ENCODE data around the gene SEMA3F. TPM values are rescaled to one million over a fixed set of nuclear protein-coding genes. Genes with fewer than 3 reads are reported as not detected.

SEMA3F gene
- total RNA-seq, 6 experiments from 2014 or later: 20.5 to 35.6 (median 22.8) TPM

DNA sequence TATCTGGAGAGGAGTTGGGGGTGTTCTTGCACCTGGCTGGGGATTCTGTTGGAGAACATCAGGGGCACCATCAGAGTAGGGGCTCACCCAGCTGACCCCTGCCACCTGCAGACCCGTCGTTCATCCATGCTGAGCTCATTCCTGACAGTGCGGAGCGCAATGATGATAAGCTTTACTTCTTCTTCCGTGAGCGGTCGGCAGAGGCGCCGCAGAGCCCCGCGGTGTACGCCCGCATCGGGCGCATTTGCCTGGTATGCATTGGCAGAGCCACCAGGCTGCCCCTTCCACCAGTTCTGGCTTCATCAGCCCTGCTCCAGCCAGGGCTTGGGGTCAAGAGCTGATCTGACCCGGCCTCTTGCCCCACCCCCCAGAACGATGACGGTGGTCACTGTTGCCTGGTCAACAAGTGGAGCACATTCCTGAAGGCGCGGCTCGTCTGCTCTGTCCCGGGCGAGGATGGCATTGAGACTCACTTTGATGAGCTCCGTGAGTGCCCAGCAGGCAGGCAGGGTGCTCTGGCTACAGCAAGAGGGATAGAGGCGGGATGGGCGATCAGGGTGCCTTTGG lies 27.5 kb downstream of the SEMA3F start:
- DNase-seq: no peak
- Mint-ChIP-seq H3K9me3 (no peaks in the 10 kb centered on the region), H3K27me3 (ENCODE audit: insufficient read depth) (no peaks in the 10 kb centered on the region; the same call in 1 of the 2 replicates), H3K27ac (no peak overlapping the region), H3K4me3 (no peak overlapping the region), H3K36me3 (ENCODE audit: low read depth) (no peaks in the 10 kb centered on the region), H3K4me1 (ENCODE audit: low read depth) (peaks cover 6% of the 10 kb centered on the region)
- TF ChIP-seq, protein P1, sequence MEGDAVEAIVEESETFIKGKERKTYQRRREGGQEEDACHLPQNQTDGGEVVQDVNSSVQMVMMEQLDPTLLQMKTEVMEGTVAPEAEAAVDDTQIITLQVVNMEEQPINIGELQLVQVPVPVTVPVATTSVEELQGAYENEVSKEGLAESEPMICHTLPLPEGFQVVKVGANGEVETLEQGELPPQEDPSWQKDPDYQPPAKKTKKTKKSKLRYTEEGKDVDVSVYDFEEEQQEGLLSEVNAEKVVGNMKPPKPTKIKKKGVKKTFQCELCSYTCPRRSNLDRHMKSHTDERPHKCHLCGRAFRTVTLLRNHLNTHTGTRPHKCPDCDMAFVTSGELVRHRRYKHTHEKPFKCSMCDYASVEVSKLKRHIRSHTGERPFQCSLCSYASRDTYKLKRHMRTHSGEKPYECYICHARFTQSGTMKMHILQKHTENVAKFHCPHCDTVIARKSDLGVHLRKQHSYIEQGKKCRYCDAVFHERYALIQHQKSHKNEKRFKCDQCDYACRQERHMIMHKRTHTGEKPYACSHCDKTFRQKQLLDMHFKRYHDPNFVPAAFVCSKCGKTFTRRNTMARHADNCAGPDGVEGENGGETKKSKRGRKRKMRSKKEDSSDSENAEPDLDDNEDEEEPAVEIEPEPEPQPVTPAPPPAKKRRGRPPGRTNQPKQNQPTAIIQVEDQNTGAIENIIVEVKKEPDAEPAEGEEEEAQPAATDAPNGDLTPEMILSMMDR (IDR thresholded peaks at IDR 0.05): no peak

DNA sequence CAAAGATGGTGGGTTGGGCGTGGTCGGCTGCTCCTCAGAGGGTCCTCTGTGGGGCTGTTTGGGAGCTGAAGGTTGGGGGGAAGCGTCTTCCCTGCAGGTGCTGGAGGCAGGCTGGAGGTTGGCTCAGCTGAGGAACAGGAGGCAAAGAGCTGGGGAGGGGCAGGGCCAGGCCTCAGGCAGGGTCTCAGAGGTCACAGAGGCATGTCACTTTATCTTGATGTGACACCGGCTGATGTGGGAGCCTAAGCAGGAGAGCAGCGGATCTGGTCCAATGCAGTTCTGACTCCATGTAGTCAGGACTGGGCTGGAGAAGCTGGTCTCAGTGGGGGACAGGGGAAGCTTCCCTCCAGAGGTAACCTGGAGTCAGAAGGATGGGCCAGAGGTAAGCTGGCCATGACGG lies 28.6 kb downstream of the SEMA3F start:
- Mint-ChIP-seq H3K4me3 (no peak overlapping the region), H3K9me3 (no peaks in the 10 kb centered on the region), H3K27me3 (ENCODE audit: insufficient read depth) (no peaks in the 10 kb centered on the region; the same call in 1 of the 2 replicates), H3K27ac (no peak overlapping the region; the same call in 1 of the 2 replicates), H3K36me3 (ENCODE audit: low read depth) (no peaks in the 10 kb centered on the region), H3K4me1 (ENCODE audit: low read depth) (peaks cover 6% of the 10 kb centered on the region)
- TF ChIP-seq, protein P1 (IDR thresholded peaks at IDR 0.05): no peak
- no peak for DNase-seq

DNA sequence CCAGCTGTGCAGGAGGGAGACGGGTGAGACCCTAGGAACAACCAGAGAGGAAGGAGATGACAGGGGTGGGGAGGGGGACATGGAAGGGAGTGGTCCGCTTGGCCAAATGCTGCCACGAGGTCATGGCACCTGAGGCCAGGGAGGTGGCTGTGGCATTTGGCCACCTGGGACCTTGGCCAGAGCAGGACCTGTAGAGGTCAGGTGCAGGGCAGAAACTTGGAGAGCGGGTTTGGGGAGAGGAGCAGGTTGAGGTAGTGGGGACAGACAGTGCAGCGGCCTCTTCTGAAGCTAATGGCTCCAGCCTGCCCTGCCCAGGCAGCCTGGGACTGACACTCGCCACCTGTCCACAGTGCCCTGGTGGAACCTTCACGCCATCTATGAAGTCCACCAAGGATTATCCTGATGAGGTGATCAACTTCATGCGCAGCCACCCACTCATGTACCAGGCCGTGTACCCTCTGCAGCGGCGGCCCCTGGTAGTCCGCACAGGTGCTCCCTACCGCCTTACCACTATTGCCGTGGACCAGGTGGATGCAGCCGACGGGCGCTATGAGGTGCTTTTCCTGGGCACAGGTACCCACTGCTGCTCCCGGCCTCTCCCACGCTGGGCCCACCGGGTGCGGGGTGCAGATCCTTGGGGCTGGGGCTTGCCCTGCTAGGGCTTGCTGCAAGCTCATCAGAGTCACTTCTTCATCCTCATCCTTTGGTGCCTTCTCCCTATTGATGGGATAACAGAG lies 29.3 kb downstream of the SEMA3F start:
- DNase-seq: no peak
- no peaks in the 10 kb centered on the region for H3K36me3 Mint-ChIP-seq (ENCODE audit: low read depth)
- H3K27ac Mint-ChIP-seq: no peak overlapping the region
- no peaks in the 10 kb centered on the region; the same call in 1 of the 2 replicates for H3K27me3 Mint-ChIP-seq (ENCODE audit: insufficient read depth)
- peaks cover 5% of the 10 kb centered on the region for H3K4me1 Mint-ChIP-seq (ENCODE audit: low read depth)
- TF ChIP-seq, protein P1 (IDR thresholded peaks at IDR 0.05): no peak
- H3K9me3 Mint-ChIP-seq: no peaks in the 10 kb centered on the region
- no peak overlapping the region for H3K4me3 Mint-ChIP-seq

DNA sequence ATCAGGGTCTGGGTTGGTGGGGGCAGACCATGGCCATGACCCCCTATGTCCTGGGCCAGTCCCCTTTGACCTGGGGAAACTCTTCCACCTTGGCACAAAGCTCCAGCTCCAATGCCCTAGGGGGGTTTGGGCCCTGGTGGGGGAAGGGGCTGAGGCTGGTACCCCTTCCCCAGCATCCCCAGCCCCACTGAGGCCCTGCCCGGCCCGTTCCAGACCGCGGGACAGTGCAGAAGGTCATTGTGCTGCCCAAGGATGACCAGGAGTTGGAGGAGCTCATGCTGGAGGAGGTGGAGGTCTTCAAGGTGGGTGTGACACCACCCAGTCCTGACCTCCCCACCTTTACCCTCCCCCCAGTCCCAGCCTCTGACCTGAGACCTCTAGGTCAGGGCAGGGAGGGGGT lies 30.1 kb downstream of the SEMA3F start:
- TF ChIP-seq, protein P1 (IDR thresholded peaks at IDR 0.05): no peak
- H3K27me3 Mint-ChIP-seq (ENCODE audit: insufficient read depth): no peaks in the 10 kb centered on the region; the same call in 1 of the 2 replicates
- no peak overlapping the region for H3K27ac Mint-ChIP-seq
- H3K4me1 Mint-ChIP-seq (ENCODE audit: low read depth): no peaks in the 10 kb centered on the region
- no peaks in the 10 kb centered on the region for H3K36me3 Mint-ChIP-seq (ENCODE audit: low read depth)
- no peaks in the 10 kb centered on the region for H3K9me3 Mint-ChIP-seq
- H3K4me3 Mint-ChIP-seq: no peak overlapping the region
- DNase-seq: no peak

DNA sequence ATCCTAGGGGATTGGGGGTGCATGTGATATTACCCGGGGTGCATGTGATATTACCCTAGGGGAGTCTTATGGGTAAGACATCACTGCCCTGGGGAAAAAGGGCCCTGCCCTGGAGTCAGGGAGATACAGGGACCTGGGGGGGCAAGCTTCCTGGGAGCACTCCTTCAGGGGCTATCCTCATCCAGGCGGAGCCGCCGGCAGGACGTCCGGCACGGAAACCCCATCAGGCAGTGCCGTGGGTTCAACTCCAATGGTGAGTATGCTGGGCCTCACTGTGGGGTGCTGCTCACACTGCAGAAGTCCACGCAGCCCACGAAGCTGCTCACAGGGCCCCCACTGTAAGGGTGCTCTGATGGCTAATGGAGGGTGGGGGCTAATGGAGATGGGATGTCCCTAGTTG lies 31.0 kb downstream of the SEMA3F start:
- H3K27me3 Mint-ChIP-seq (ENCODE audit: insufficient read depth): no peaks in the 10 kb centered on the region; the same call in 1 of the 2 replicates
- H3K4me1 Mint-ChIP-seq (ENCODE audit: low read depth): no peaks in the 10 kb centered on the region
- H3K4me3 Mint-ChIP-seq: no peak overlapping the region

More for the DNA sequence above, 31.0 kb downstream of the SEMA3F start:
- no peak overlapping the region for H3K27ac Mint-ChIP-seq
- TF ChIP-seq, protein P1 (IDR thresholded peaks at IDR 0.05): no peak
- no peaks in the 10 kb centered on the region for H3K36me3 Mint-ChIP-seq (ENCODE audit: low read depth)
- H3K9me3 Mint-ChIP-seq: no peaks in the 10 kb centered on the region
- DNase-seq: no peak

All from HFFc6 (cell line).